Fibroblast of lung (primary cell): Measurements from ENCODE around the gene LYRM2.

Source experiments
- CTCF ChIP-seq, 2 donors: IDR thresholded peaks in 1 of 2; conservative IDR thresholded peaks in 1 of 2; 1 replicate in 1 of 2; 2 replicates in 1 of 2; pipeline ENCODE4 v1.5.1; 2011 to 2012; ENCODE audit warnings: low read length in 2 of 2, control low read depth in 1 of 2, inconsistent platforms in 1 of 2, low read depth in 1 of 2, mild to moderate bottlenecking in 1 of 2
- EZH2 ChIP-seq: IDR thresholded peaks from 2 replicates; pipeline ENCODE4 v1.5.1; 2012; ENCODE audit warnings: low read length, control low read depth, mild to moderate bottlenecking; ENCODE audit errors: missing control alignments

DNA sequence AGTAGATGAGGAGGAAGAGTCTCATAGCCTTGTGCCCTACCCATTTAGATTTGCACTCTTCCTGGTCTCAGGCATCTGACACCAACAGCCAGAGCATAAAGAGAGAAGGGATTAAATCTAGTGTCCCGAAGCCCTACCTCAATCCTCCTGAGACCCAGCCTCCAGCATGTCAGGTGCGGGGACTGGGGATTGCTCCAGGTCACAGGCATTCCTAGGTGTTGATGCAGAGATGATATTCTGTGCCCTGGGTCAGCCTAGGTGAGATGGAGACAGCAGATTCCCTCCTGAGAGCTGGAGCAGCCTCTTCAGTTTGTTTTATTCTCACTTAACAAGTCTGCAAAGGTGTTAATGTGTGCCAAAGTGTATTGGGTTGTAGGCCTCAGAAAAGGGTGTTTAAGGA is 115.8 kb downstream of the LYRM2 start:
- no peak for TF ChIP-seq EZH2
- TF ChIP-seq CTCF (conservative IDR thresholded peaks at IDR 0.05 in 1 of 2, IDR thresholded peaks at IDR 0.05 in 1 of 2; ENCODE audit: low read depth in 1 of 2, low read length in 2 of 2) = no peak
